ENCODE measurements around the gene NDUFS8.

The NDUFS8 gene

GRCh38 chr11:68008381-68009337, 21.8 kb upstream of the NDUFS8 start:
- Histone ChIP-seq H3K4me3 (replicated peaks; ENCODE audit: insufficient read depth, low read length) (peak overlapping the region; percentile 11; the same call in 1 of the 2 replicates), H3K27ac (replicated peaks) (peak overlapping the region; percentile 95), H3K27me3 (ENCODE audit: insufficient read depth, poor library complexity, severe bottlenecking) (no peaks in the 10 kb centered on the region)
- DNase-seq (ENCODE audit: low read depth in 1 of 2, low spot score in 1 of 2), result peak; percentile 85 to 90
- TF ChIP-seq REST (IDR thresholded peaks at IDR 0.05; ENCODE audit: insufficient replicate concordance, low read depth), result no peak
- TF ChIP-seq CTCF (IDR thresholded peaks at IDR 0.05; ENCODE audit: insufficient read depth, low read length), result no peak
- peak; percentile 80 for TF ChIP-seq SPI1 (IDR thresholded peaks at IDR 0.05; ENCODE audit: borderline replicate concordance, low read depth)
- TF ChIP-seq POLR2AphosphoS5 (IDR thresholded peaks at IDR 0.05; ENCODE audit: low read depth), result peak; percentile 97
- 0 out of 2 replicates have a peak, but pooled peaks have one; percentile 35 for TF ChIP-seq GABPA (IDR thresholded peaks at IDR 0.05; ENCODE audit: low read depth)

GRCh38 chr11:68009391-68010089, 20.9 kb upstream of the NDUFS8 start:
- H3K4me3 ChIP-seq (replicated peaks; ENCODE audit: insufficient read depth, low read length), result peak overlapping the region; percentile 66; the same call in 1 of the 2 replicates
- peak overlapping the region; percentile 95 for H3K27ac ChIP-seq (replicated peaks)
- H3K27me3 ChIP-seq (ENCODE audit: insufficient read depth, poor library complexity, severe bottlenecking), result no peaks in the 10 kb centered on the region
- DNase-seq (ENCODE audit: low read depth in 1 of 2, low spot score in 1 of 2), result peak in 1 of 2 experiments; percentile 70
- TF ChIP-seq POLR2AphosphoS5 (IDR thresholded peaks at IDR 0.05; ENCODE audit: low read depth) (no peak), REST (IDR thresholded peaks at IDR 0.05; ENCODE audit: insufficient replicate concordance, low read depth) (no peak), GABPA (IDR thresholded peaks at IDR 0.05; ENCODE audit: low read depth) (no peak)

- TF ChIP-seq SPI1 (IDR thresholded peaks at IDR 0.05; ENCODE audit: borderline replicate concordance, low read depth) (peak; percentile 35; the same call in 1 of the 2 replicates), GABPA (IDR thresholded peaks at IDR 0.05; ENCODE audit: low read depth) (no peak), POLR2AphosphoS5 (IDR thresholded peaks at IDR 0.05; ENCODE audit: low read depth) (peak; percentile 93), CTCF (IDR thresholded peaks at IDR 0.05; ENCODE audit: insufficient read depth, low read length) (no peak), REST (IDR thresholded peaks at IDR 0.05; ENCODE audit: insufficient replicate concordance, low read depth) (peak; percentile 45)
- peak within 1 kb of the TSS; percentile 66 for H3K4me3 ChIP-seq (replicated peaks; ENCODE audit: insufficient read depth, low read length)
- H3K27me3 ChIP-seq (ENCODE audit: insufficient read depth, poor library complexity, severe bottlenecking), result no peaks in the 10 kb centered on the region
- DNase-seq (ENCODE audit: low read depth in 1 of 2, low spot score in 1 of 2), result peak; percentile 89 to 99
- peak within 1 kb of the TSS; percentile 95 for H3K27ac ChIP-seq (replicated peaks)
These were observed 20.1 kb upstream of the NDUFS8 start, which contains the start of gene ALDH3B1 for GRCh38 chr11:68010090-68011041. Gene ALDH3B1 (plus strand): TSS chr11:68010327. CDS start chr11:68015298, 4,971 bp downstream.

Measured in HL-60 (cell line).